OCI-LY3 (cell line): ENCODE data around the gene NHEJ1.

Experiments
- H2AFZ ChIP-seq: fragments of 200-600, 300-600 bp; shearing (Covaris generic); 2 replicates; pipeline ENCODE4 v1.6.0; 2014; ENCODE audit warnings: antibody characterized with exemption, low read depth, low read length
- H3K27ac ChIP-seq: fragments of 200-600, 300-600 bp; sonication (generic); 2 replicates; pipeline ENCODE4 v1.5.1; 2014; ENCODE audit warnings: mild to moderate bottlenecking, low read length, moderate library complexity, mixed read lengths
- H3K27me3 ChIP-seq: fragments of 200-600, 300-600 bp; sonication (generic); 2 replicates; pipeline ENCODE4 v1.6.1; 2014; ENCODE audit warnings: low read depth, low read length, mixed read lengths
- H3K36me3 ChIP-seq: fragments of 200-600, 300-600 bp; sonication (generic); replicated peaks from 2 replicates; pipeline ENCODE3; 2014; ENCODE audit warnings: low read depth, low read length, mixed read lengths
- H3K4me1 ChIP-seq: fragments of 300-600, 200-600 bp; sonication (generic); 2 replicates; pipeline ENCODE4 v1.6.1; 2014; ENCODE audit warnings: low read length, mixed read lengths
- H3K4me2 ChIP-seq: fragments of 200-600, 300-600 bp; sonication (generic); 2 replicates; pipeline ENCODE4 v1.6.1; 2014; ENCODE audit warnings: low read length, mixed read lengths
- H3K4me3 ChIP-seq: fragments of 300-600, 200-600 bp; sonication (generic); 2 replicates; pipeline ENCODE4 v1.5.1; 2014; ENCODE audit warnings: antibody characterized with exemption, mild to moderate bottlenecking, low read length, moderate library complexity
- H3K79me2 ChIP-seq: fragments of 300-600, 200-600 bp; shearing (Covaris generic); 2 replicates; pipeline ENCODE4 v1.6.1; 2014; ENCODE audit warnings: mild to moderate bottlenecking, low read length, mixed read lengths
- H3K9ac ChIP-seq: fragments of 300-600, 200-600 bp; shearing (Covaris generic); 2 replicates; pipeline ENCODE4 v1.6.0; 2014; ENCODE audit warnings: mild to moderate bottlenecking, low read length, moderate library complexity
- H3K9me3 ChIP-seq: fragments of 200-600, 300-600 bp; shearing (Covaris generic); 2 replicates; pipeline ENCODE4 v1.6.1; 2014; ENCODE audit warnings: low read length, mixed read lengths; ENCODE audit not compliant: insufficient read depth
- H4K20me1 ChIP-seq: fragments of 200-600, 300-600 bp; sonication (generic); 2 replicates; pipeline ENCODE4 v1.6.1; 2016; ENCODE audit warnings: low read length, mixed read lengths; ENCODE audit not compliant: insufficient read depth
- EZH2phosphoT487 ChIP-seq: fragments of 200-600 bp; shearing (Covaris generic); IDR thresholded peaks from 2 replicates; pipeline ENCODE4 v1.6.1; 2018; ENCODE audit warnings: antibody characterized with exemption, mixed run types, low read depth
- TF ChIP-seq, protein P1 (sequence below): fragments of 200-600, 300-600 bp; sonication (generic); IDR thresholded peaks from 2 replicates; pipeline ENCODE4 v1.5.1; 2014; ENCODE audit warnings: antibody characterized with exemption, low read length, low read depth

The NHEJ1 gene

DNA sequence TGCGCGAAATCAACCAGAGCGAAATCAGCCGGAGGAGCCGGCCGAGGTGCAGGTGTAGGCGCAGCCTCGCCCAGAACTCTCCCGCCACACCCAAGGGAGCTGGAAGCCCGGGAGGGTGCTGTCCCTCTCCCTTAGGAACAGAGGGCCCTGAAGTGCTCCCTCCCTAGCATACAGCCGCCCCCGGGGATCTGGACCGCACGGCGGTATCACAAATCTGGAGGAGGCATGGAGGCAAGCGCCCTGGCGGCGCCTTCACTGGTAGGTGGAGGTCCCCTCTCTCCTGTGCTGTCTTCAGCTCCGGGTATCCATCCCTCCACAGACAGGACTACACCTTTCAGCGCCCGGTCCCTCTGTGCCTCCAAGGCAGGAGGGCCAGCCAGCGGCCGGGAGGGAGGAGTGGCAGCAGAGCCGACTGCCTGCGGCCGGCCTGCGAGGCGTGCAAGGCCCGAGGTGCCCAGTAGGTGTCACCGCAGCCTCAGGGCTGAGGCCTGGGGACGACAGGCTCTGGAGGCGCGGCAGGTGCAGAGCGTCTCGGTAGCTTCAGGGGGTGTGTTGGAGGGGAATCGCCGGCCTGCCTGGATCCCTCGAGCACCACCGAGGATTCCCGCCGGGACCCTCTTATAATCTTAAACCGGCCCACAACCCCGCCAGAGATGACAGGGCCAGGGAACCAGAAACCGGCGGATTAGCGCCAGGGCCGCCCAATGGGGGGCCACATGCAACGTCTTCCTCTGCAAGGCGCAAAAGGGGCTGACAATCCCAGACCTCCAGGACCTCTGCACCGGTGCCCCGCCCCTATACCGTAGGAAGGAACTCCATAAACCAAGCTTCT lies 102.7 kb downstream of the NHEJ1 start:
- H3K36me3 ChIP-seq: no peaks in the 10 kb centered on the region
- peak overlapping the region; percentile 55 for H3K4me2 ChIP-seq
- H3K4me1 ChIP-seq: no peaks in the 10 kb centered on the region
- peak overlapping the region; percentile 31; the same call in 1 of the 2 replicates for H3K4me3 ChIP-seq
- no peaks in the 10 kb centered on the region for H3K27me3 ChIP-seq
- H3K27ac ChIP-seq: no peak overlapping the region
- H3K79me2 ChIP-seq: no peaks in the 10 kb centered on the region
- no peak for TF ChIP-seq EZH2phosphoT487
- TF ChIP-seq, protein P1, sequence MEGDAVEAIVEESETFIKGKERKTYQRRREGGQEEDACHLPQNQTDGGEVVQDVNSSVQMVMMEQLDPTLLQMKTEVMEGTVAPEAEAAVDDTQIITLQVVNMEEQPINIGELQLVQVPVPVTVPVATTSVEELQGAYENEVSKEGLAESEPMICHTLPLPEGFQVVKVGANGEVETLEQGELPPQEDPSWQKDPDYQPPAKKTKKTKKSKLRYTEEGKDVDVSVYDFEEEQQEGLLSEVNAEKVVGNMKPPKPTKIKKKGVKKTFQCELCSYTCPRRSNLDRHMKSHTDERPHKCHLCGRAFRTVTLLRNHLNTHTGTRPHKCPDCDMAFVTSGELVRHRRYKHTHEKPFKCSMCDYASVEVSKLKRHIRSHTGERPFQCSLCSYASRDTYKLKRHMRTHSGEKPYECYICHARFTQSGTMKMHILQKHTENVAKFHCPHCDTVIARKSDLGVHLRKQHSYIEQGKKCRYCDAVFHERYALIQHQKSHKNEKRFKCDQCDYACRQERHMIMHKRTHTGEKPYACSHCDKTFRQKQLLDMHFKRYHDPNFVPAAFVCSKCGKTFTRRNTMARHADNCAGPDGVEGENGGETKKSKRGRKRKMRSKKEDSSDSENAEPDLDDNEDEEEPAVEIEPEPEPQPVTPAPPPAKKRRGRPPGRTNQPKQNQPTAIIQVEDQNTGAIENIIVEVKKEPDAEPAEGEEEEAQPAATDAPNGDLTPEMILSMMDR: peak; percentile 68
- no peaks in the 10 kb centered on the region for H3K9me3 ChIP-seq
- no peak overlapping the region for H3K9ac ChIP-seq
- no peaks in the 10 kb centered on the region for H4K20me1 ChIP-seq
- H2AFZ ChIP-seq: no peak overlapping the region

DNA sequence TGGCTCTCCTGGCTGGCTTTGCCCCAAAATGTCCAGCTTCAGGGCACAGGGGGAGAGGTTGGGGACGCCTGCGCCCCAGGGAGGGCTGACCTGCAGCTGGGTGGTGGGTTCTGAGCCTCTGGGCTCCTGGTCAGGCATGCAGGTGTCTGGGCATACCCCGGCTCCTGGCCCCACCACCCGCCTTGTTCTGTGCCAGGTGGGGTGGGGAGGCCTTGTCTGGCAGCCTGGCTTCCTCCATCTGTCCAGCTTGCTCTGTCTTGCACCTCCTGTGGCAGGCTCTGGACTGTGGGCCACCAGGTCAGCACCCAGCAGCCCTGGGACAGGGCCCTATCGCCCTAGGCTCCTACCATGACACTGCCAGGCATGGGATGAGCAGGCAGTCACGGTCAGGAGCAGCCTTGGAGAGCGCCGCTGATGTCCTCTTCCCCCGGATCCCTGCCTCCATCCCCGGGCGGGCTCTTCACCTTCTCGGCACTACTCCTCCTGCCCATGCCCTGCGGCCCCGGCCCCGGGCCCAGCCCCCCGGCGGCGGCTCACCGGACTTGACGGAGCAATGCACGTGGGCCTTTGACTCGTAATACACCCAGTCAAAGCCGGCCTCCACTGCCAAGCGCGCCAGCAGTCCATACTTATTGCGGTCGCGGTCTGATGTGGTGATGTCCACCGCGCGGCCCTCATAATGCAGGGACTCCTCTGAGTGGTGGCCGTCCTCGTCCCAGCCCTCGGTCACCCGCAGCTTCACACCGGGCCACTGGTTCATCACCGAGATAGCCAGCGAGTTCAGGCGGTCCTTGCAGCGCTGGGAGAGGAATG lies 103.5 kb downstream of the NHEJ1 start:
- H3K79me2 ChIP-seq: no peaks in the 10 kb centered on the region
- H3K4me1 ChIP-seq: no peaks in the 10 kb centered on the region
- no peak overlapping the region for H2AFZ ChIP-seq
- TF ChIP-seq, protein P1: no peak
- TF ChIP-seq EZH2phosphoT487: no peak
- no peaks in the 10 kb centered on the region for H3K9me3 ChIP-seq
- no peaks in the 10 kb centered on the region for H3K36me3 ChIP-seq
- no peaks in the 10 kb centered on the region for H3K27me3 ChIP-seq
- peak overlapping the region; percentile 55; the same call in 1 of the 2 replicates for H3K4me2 ChIP-seq
- no peaks in the 10 kb centered on the region for H4K20me1 ChIP-seq
- no peak overlapping the region; the same call in 1 of the 2 replicates for H3K4me3 ChIP-seq
- H3K27ac ChIP-seq: no peak overlapping the region
- H3K9ac ChIP-seq: no peak overlapping the region

DNA sequence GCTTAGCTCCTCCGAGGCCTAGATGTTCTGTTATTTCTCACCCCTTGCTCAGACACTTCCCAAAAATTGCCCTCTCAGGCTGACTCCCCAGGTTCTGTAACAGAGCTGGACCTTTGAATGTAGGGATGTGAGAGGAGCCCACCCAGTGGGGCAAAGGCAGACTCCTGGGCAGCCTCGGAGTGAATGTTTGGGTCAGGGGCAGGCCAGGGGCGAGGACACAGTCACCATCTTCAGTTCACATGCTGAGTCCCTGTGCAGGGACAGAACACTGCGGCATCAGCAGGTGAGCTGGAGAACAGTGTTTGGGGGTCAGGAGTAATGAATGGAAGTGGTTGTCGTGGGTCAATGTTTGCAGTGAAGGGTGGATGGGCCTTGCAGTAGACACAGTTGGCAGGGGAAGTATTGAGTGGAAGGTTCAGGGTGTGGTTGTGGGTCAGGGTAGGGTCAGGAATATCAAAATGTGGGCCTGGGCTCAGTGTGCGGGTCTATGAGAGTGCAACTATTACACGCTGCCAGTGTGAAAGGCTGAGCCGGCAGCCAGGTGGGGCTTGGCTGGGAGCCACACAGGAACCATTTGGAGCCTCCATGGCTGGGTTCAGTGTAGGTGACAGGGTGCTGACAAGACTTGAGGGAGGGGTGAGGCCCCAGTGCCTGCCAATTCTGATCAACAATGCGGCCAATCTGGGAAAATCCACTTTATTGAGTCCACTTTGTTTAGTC lies 104.3 kb downstream of the NHEJ1 start:
- H3K27ac ChIP-seq: no peak overlapping the region
- H3K4me2 ChIP-seq: no peak overlapping the region
- H3K9ac ChIP-seq: no peak overlapping the region
- H3K27me3 ChIP-seq: no peaks in the 10 kb centered on the region
- no peaks in the 10 kb centered on the region for H3K79me2 ChIP-seq
- no peaks in the 10 kb centered on the region for H4K20me1 ChIP-seq
- H3K4me1 ChIP-seq: no peaks in the 10 kb centered on the region
- H2AFZ ChIP-seq: no peak overlapping the region
- H3K36me3 ChIP-seq: no peaks in the 10 kb centered on the region
- TF ChIP-seq EZH2phosphoT487: no peak
- TF ChIP-seq, protein P1: no peak
- no peak overlapping the region for H3K4me3 ChIP-seq
- no peaks in the 10 kb centered on the region for H3K9me3 ChIP-seq
